GM21447 (cell line): ENCODE measurements around the gene HACD1.

ENCODE experiments used
- ATAC-seq: cut with Tn5 transposase; IDR thresholded peaks from one replicate; pipeline ENCODE4 v1.9.1; 2021; ENCODE audit not compliant: unreplicated experiment

HACD1 gene, protein sequence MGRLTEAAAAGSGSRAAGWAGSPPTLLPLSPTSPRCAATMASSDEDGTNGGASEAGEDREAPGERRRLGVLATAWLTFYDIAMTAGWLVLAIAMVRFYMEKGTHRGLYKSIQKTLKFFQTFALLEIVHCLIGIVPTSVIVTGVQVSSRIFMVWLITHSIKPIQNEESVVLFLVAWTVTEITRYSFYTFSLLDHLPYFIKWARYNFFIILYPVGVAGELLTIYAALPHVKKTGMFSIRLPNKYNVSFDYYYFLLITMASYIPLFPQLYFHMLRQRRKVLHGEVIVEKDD

GRCh38 chr10:17617031-17617911 lies at the start of gene HACD1:
HACD1 (minus strand) TSS chr10:17617374; CDS start chr10:17617339, 35 bp downstream.
- peak; percentile 56 for ATAC-seq

DNA sequence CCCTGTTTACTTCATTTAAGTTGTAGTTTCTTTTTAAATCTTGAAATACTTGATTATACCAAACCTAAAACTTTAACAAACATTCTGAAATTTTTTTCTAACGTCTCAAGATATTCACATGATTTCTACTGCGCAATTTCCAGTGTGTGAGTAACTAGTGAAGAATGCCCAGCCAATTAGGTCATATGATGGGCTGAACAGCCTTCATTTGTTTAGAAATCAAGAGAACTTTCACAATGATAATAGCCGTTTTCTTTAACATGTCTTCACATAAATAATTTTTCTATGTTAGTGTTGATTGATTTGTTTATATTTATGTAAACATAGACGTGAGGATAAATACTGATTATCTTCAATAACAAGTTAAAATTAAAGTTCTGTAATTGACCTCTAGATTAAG lies 48.6 kb upstream of the HACD1 start:
- ATAC-seq, result no peak

DNA sequence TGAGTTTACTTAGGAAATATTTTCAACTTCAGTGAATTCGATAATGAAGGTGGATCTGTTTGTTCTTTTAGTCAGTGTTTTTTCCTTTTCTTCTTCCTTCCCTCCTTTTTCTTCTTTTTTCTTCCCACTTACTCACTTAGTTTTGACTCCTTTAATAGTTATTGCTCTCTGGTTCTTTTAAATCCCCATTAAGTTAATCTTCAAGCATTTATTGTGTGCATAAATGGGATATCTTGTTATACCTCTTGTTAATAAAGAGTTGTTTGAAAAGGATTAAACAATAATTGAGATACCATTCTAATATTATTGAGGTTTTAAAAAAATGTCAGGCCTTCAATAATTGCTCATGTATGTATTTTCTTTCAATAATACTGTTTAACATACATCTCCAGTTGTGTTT lies 46.3 kb upstream of the HACD1 start:
- no peak for ATAC-seq

- no peak for ATAC-seq
These were observed 45.3 kb upstream of the HACD1 start for GRCh38 chr10:17662193-17663138.

DNA sequence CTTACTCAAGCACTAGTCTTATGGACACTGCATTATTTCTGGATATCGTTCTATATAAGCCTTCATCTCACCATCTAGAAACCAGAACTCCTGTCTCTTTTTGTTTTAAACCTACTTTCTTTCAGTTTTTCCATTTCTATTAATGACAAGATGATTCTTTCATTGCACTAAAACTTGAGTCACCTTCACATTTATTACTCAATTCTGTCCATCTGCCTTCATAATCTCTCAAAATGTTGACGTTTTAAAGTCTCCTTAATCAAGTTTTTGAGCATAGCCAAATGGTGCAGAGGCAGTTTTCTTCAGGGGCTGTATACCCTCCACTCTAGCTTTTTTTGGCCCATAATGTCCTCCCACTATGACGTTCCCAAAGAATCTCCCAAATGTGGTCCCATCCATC lies 44.3 kb upstream of the HACD1 start:
- no peak for ATAC-seq

DNA sequence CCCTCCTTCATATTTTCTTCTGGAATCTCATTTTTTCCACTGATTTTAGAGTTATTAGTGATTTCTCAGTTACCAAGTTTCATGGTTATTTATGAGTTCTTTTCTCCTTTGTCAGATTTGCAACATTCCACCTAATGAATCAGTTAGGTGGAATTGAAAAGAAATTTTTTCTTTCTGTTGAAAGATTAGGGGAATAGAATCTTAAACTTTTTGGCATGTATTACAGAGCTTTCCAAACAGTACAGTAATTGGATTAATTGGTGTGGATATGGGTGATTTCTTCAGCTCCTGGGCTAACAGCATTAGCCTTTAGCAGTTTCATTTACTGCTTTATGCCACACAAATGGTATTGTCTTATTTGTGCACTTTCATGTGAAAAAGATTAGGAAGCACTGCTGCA lies 43.7 kb upstream of the HACD1 start:
- no peak for ATAC-seq

DNA sequence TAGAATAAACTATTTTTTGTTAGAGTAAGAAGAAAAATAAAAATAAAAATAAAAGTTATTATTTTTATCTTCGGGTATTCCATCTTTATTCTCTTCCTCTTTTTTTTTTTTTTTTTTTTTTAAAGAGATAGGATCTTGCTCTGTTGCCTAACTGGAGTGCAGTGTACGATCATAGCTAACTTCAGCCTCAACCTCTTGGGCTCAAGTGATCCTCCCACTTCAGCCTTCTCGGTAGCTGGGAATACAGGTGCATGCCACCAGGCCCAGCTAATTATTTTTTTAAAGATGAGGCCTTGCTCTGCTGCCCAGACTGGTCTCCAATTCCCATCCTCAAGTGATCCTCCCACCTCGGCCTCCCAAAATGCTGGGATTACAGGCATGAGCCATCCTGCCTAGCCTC lies 42.2 kb upstream of the HACD1 start:
- no peak for ATAC-seq

DNA sequence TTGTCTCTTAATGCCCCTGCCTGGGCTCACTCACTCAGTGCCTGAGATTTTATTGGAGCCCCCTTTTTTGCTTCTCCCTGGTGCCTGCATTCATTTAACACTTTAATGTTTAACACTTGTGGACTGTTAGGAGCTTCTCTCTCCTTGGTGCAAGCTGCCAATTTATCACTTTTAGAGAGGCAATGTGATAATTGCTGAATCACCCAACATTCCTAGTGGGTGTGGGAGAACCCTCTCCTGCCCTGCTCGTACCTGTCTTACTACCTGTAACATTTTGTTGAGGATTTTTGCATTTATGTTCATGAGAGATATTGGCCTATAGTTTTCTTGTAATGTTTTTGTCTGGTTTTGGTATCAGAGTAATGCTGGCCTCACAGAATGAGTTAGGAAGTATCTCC lies 39.9 kb upstream of the HACD1 start:
- no peak for ATAC-seq

DNA sequence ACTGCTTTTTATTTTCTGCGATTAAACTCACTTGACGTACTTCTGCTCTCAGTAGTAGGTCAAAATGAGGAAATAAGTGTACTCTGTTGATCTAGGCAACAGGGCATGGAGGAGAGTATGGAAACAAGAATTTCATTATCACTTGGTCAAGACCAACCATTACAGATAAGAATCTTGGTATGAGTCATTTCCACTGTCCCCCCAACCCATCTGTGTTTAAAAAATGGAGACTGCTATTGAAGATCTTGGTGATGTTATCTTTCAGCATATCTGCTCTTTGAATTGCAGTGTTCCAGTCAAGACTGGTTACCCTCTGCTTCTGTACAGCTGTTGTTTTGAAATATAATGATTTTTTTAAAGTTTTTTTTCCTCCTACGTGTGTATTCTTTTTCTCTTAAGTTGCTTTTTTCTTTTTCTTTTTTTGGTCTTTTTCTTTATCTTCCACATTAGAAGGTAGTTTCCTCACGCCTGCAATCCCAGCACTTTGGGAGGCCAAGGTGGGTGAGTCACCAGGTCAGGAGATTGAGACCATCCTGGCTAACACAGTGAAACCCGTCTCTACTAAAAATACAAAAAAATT lies 38.5 kb upstream of the HACD1 start:
- peak; percentile 81 for ATAC-seq

DNA sequence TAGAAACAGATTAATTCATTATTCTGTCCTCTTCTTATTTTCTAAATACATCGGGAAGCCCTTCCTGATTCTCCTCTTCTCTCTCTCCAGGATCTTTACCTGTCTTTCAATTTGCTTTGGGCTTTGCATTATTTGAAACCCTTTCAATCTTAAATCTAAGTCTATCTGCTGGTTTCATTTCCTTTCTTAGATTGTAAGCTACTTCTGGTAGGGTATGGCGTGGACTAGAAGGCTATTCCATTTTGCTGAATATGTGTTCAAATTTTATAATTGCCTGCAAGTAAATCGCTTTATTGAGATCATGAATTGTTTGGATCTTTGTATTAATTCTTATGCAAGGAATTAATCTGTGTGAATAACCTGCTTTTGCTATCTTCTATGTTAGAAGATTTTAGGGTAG lies 37.8 kb upstream of the HACD1 start:
- ATAC-seq, result no peak

GRCh38 chr10:17652585-17652984 lies 35.4 kb upstream of the HACD1 start:
- no peak for ATAC-seq

GRCh38 chr10:17651896-17652295 lies 34.7 kb upstream of the HACD1 start:
- no peak for ATAC-seq

DNA sequence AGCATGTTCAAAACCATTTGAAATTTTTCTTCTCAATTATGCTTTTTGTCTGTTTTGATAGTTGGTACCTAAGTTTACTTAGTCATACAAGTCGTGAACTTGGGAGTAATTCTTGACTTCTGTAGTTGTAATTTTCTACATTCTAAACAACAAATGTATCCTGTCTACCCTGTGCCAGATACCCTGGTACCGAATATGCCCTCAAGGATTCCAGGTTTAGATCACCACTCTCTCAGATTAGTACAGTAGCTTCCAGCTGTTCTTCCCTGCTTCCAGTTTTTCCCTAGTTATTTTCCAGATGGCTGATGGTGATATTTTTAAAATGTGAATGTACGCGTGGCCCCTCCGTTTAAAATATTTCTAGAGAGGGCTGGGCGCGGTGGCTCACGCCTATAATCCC lies 33.2 kb upstream of the HACD1 start:
- ATAC-seq, result no peak

DNA sequence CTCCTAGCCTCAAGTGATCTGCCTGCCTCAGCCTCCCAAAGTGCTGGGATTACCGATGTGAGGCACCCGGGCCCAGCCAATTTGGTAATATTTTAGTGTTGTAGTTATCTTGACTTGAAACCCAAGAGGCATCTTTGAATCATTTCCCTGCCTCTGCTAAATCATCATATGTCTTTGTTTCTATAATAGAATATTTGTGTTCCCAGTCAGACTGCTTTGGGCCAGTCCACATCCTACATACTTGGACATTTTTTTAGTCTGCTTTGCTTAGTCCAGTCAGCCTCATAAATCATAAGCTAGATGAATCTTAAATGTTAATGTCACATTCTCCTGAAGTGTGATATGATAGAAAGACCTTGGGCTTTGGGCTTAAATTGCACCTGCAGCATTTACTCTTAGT lies 32.7 kb upstream of the HACD1 start:
- ATAC-seq, result no peak

- ATAC-seq, result no peak
These were observed 31.9 kb upstream of the HACD1 start for GRCh38 chr10:17649052-17649451.

DNA sequence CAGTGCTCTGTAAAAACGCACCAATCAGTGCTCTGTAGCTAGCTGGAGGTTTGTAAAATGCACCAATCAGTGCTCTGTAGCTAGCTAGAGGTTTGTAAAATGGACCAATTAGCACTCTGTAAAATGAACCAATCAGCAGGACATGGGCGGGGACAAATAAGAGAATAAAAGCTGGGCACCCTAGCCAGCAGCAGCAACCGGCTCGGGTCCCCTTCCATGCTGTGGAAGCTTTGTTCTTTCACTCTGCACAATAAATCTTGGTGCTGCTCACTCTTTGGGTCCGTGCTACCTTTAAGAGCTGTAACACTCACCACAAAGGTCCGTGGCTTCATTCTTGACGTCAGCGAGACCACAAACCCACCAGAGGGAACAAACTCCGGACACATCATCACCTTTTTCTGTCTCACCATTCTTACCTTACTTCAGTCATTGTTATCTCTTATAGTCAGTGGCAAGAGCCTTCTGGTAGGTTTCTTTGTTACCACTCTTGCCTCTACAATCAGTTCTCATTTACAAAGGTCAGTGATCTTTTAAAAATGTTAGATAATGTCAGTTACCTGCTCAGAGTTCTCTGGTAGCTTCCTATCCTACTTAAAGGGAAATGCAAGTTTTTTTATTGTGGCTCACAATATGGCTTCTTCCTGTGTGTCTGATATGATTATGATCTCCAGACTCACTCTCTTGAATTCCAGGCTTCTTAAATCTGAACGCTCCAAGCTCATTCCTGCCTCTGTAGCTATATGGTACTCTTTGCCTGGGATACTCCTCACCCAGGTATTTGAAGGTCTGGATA lies 31.3 kb upstream of the HACD1 start:
- ATAC-seq, result no peak

GRCh38 chr10:17647326-17647725 lies 30.2 kb upstream of the HACD1 start:
- ATAC-seq, result no peak

GRCh38 chr10:17645621-17646345 lies 28.6 kb upstream of the HACD1 start:
- no peak for ATAC-seq

DNA sequence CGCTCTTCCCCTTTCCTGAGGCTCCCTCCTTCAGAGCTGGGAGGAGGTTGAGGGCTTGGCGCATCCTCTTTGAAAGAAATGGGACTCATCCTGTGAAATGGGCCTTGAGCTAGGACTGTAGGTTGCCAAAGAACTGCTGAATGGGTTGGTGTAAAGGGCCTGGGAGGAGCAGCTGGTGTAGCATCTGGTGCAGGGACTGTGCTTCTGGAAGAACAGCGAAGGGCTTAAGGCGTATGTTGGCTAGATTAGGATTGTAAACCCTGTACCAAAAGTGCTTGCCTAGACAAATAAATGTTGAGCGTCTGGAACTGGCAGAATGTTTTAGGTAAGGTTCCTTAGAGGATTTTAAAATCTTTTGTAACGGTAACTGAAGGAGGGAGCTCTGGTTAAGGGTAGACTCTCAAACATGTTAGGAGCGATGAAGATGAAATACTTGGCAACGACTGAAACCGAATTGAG lies 27.3 kb upstream of the HACD1 start:
- ATAC-seq, result peak; percentile 40
